HG03439 (cell line): ENCODE measurements around the gene CTBP2.
"Not testable (repeated sequence)": the region's sequence is repeated elsewhere in the genome, so short reads cannot be mapped to it uniquely, and the experiment has no call there.

Source experiments
- ATAC-seq: cut with Tn5 transposase; IDR thresholded peaks from one replicate; pipeline ENCODE4 v1.9.1; 2021; ENCODE audit warnings: mild to moderate bottlenecking, moderate library complexity; ENCODE audit not compliant: unreplicated experiment

The CTBP2 gene

GRCh38 chr10:125076121-125076825 lies 84.1 kb downstream of the CTBP2 start:
- no peak for ATAC-seq

GRCh38 chr10:125073996-125074395 lies 86.4 kb downstream of the CTBP2 start:
- no peak for ATAC-seq

- ATAC-seq: no peak
These were observed 87.6 kb downstream of the CTBP2 start for GRCh38 chr10:125072794-125073193.

- ATAC-seq: no peak
These were observed 89.4 kb downstream of the CTBP2 start for GRCh38 chr10:125071008-125071407.

- ATAC-seq: no peak
These were observed 92.0 kb downstream of the CTBP2 start for GRCh38 chr10:125068406-125068805.

GRCh38 chr10:125067764-125068163 lies 92.6 kb downstream of the CTBP2 start:
- ATAC-seq: no peak

- ATAC-seq: no peak
These were observed 93.5 kb downstream of the CTBP2 start for GRCh38 chr10:125066764-125067450.

GRCh38 chr10:125064681-125065492 lies 95.5 kb downstream of the CTBP2 start:
- ATAC-seq: peak; percentile 98

- no peak for ATAC-seq
These were observed 97.0 kb downstream of the CTBP2 start for GRCh38 chr10:125063256-125063925.

- ATAC-seq: no peak
These were observed 97.5 kb downstream of the CTBP2 start for GRCh38 chr10:125062914-125063230.

GRCh38 chr10:125062227-125062913 lies 98.0 kb downstream of the CTBP2 start:
- ATAC-seq: no peak

GRCh38 chr10:125061557-125062226 lies 98.7 kb downstream of the CTBP2 start:
- no peak for ATAC-seq

- no peak for ATAC-seq
These were observed 99.4 kb downstream of the CTBP2 start for GRCh38 chr10:125060826-125061556.

- no peak for ATAC-seq
These were observed 99.9 kb downstream of the CTBP2 start for GRCh38 chr10:125060482-125060825.

GRCh38 chr10:125060026-125060425 lies 100.3 kb downstream of the CTBP2 start:
- ATAC-seq: no peak

- ATAC-seq: not testable (repeated sequence)
These were observed 101.0 kb downstream of the CTBP2 start for GRCh38 chr10:125059348-125059747.

- no peak for ATAC-seq
These were observed 103.0 kb downstream of the CTBP2 start for GRCh38 chr10:125057158-125058001.
